Stimulated activated CD8-positive, alpha-beta memory T cell treated with anti-CD3 and anti-CD28 coated beads, Interleukin-2, amount 100 ng/mL, for 48 hours (primary cell): Measurements from ENCODE around the gene HDAC4.

Experiments
- DNase-seq, 2 donors: peaks; one replicate each; pipeline ENCODE4 v3.0.0-alpha.2; 2020; ENCODE audit warnings: low read depth in 2 of 2

The HDAC4 gene

GRCh38 chr2:239327536-239328350, 73.1 kb downstream of the HDAC4 start:
- DNase-seq: no peak

- peak; percentile 37 to 48 for DNase-seq
These were observed 73.8 kb downstream of the HDAC4 start for GRCh38 chr2:239326831-239327535.

GRCh38 chr2:239324456-239324855, 76.4 kb downstream of the HDAC4 start:
- no peak for DNase-seq

DNA sequence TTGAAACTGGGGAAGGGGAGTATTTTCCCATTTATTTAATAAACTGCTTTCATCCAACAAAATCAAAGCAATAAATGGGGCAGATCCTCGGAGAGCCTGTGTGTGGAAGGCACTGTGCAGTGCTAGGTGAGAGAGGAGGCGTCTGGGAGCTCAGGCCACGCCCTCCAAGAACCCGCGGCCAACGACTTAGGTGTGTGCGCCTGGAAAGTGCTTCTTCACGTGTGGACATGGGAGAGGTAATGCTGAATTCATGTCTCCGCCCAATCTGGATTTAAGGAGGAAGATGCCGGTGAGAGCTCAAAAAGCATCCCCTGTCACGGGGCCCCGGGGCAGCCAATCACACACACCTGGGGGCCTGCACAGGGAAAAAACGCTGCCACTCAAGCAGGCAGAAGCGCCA, 77.4 kb downstream of the HDAC4 start:
- no peak for DNase-seq

DNA sequence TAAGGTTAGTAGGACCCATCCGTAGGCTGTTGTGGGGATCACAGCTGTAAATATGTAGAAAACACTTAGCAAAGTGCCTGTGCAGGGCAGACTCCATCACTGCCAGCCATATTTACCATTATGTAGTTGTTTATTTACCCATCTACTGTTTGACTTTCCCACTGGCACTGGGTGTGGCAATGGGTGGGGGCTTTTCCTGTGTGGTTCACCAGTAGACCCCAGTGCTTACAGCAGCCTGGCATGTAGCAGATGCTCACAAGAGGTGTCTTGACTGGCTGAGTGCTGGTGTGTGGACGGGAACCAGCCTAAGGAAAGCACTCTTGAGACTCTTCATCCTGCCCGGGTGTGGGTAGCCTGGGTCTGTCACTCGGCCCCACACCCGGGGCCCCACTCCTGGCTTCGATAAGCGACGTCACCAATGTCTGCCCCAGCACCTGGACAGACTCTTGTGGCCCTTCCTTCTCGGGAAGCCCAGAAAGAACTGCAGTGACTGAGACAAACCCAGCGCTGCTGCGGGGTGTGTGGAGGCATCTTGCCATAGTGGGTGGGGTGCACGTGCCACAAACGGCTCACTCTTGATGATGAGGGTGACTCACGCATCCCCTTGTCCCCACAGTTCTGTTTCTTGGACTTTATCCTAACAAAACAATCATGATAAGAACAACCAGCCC, 78.3 kb downstream of the HDAC4 start:
- no peak for DNase-seq

- peak; percentile 38 to 40 for DNase-seq
These were observed 79.0 kb downstream of the HDAC4 start for GRCh38 chr2:239321596-239322415.

DNA sequence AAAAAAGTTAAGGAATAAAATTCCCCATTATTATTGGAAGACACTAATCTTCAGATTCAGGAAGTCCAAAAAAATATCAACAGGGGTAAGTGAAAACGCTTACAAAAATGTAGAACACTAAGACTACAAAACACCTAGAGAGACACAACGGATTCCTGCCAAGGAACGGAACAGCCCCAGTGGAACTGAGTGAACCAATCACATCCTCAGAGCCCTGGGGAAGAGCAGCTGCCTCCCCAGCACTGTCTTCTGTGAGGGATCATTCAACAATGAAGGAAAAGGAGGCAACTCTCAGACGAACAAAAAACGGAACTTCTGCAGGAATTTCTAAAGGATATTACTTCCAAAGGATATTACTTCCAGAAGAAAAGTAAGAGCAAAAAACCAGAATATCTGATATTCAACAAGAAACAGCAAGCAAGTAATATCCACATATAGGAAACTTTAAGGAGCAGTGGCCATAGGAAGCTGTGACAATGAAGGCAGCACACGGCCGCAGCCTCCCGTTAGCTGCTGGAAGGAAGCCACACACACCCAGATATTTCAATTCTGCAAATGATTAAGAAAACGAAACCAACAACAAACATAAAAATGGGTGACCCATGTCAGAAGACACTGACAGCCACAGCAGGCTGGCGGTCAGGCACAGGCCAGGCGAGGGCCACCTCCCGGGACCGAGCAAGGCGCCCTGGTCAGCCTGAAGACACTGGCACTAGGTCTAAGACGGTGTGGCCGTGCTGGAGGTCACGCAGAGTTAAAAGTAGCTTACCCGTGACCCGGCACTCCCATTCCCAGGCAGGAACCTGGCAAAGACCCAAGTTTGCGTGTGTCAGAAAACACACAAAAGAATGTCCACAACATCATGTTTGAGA, 81.8 kb downstream of the HDAC4 start:
- DNase-seq: no peak

- DNase-seq: no peak
These were observed 82.6 kb downstream of the HDAC4 start for GRCh38 chr2:239318151-239318611.

DNA sequence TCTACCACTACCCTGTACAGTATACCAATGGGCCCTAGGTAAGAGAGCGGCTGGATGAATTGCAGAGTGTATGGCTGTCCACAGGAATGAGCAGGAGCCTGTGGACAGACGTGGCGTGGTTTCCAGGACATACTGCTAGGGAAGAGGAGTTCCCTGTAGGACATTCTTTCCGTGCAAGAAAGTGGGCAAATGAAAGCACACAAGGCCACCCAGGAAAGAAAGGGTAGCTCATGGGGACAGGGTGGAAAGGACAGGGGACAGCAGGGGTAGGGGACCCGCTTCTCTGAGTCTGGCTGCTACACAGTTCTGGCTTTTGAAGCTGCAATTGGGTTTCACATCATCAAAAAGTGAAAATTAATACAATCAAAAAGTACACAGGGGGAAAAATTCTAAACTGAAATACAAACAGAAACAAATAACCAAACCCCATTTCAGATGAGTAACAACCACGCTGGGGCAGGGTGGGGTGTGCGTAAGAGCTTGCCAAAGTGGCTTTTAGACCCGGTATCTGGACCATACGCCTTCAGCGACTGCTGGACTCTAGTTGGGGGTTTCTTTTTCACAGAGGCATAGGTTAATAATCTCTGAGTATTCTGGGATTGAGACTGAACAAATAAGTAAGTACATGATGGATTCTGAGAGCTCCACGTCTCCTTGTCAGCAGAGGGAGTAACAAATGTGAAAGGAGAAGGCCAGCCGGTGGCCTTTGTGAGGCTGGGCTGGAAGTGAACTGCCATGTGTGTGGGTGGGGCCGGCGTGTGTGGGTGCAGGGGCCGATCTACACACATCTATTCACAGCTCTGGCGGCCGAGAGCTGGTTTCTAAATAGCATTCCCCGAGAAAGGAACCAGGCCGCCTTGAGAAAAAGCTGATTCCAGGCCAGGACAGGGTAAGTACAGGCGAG, 84.0 kb downstream of the HDAC4 start:
- DNase-seq: no peak

DNA sequence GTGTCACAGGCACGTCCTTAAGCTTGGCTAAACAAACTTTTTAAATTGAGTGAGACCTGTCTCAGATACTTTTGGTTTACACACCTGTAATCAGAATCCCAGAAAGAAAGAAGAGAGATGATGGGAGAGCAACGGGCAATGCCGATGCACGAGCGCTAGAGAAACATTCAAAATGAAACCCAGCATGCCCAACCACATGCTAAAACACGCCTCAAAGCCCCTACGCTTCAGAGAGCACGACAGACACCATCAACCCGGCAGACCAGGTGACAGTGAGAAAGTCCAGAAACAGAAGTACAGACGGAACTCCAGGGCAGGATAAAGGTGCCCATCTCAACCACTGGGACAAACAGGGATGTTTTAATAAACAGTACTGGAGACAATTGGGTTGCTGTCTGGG, 85.5 kb downstream of the HDAC4 start:
- DNase-seq: no peak

GRCh38 chr2:239313776-239314175, 87.0 kb downstream of the HDAC4 start:
- no peak for DNase-seq

DNA sequence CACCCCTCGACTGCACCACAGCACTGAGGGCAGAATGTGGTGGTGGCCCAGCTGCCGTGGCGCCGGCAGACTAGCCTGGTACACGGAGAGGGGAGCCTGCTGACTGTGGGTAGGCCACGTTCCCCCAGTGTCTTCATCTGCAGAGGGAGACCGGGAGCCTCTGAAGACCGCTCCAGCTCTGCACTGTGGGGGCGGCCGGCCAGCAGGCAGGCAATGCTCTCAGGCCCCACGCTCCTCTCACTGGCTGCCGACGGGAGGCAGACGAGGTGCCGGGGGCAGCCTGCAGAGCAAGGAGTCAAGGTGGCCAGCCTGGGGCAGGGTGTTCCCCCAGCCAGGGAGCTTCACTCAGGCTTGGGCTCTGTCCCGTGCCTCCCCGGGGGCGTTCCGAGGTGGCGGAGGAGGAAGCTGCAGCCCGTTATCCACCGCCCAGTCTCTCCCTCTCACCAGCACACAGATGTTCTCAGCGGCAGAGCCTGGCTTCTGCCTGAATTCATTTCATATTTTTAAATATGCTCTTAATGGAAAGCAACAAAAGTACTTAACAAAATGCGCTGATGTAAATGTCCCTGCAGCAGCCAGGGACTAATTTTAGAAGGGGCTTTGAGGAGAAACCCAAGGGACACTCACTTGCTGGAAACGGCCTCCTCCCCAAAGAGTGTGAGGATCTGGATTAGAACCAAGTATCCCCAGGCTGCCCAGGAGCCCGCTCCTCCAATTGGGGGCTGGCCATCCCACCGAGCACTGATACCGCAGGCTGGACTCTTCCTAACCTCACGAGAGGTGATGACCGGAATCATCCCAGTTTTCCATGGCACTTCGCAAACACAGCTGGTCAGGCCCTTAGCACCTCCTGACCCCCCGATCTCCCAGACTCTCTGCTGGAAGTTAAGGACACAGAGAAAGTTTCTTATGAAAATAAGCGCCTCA, 87.8 kb downstream of the HDAC4 start:
- DNase-seq: no peak

DNA sequence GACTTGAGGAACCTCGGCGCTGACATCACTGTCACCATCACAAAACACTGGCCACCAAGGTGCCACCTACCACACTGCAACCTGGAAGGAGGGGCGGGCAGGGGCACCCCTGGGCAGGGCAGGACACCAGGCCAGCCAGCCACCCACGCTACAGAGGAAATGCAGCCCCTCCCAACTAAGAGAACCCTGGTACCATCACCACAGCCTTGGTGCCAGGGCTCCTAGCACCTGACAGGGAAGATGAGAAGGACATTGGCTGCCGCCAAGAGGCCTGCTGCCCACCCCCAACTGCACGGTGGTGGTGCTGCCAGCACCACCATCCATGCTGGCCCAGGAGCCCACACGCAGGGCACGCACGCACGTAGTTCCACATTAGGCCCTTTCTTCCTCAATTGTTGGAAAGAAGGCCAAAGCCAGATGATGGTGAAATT, 88.7 kb downstream of the HDAC4 start:
- DNase-seq: no peak

GRCh38 chr2:239311132-239312040, 89.4 kb downstream of the HDAC4 start:
- DNase-seq: no peak

DNA sequence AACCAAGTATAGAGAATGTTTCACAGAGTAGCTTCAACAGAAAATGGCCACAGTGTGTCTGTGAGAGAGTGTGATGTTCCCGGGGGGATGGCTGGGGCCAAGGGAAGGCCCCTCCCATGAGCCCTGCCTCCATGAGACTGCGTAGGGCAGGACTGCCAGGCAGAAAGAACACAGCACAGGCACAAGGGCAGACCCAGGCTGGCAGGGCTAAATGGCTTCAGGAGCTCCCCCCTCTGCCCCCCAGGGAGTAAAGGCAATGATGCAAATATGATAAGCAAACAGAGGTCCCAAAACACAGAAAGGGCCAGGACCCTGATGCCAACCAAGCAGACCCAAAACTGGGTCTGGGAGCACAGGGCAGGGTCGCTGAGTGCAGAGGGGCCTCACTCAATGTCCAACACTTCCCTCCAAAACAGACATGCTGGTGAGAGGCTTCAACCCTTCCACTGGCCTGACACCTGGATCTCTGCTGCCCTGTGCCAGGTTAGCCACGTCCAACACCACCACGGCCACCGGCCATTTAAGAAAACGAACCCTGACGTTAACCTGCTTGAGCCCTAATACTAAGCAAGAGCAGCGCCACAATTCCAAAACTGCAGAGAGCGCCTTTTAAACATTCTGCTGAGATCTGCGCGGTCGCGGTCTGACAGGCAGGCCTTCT, 90.3 kb downstream of the HDAC4 start:
- no peak for DNase-seq

GRCh38 chr2:239309398-239310245, 91.2 kb downstream of the HDAC4 start:
- DNase-seq: no peak
